Measurements from ENCODE around the gene MYH4. TPM values are rescaled to one million over a fixed set of nuclear protein-coding genes. Genes with fewer than 3 reads are reported as not detected.

Gene MYH4
- total RNA-seq, 1 experiment from 2014 or later = not detected

GRCh38 chr17:10457952-10458351, 11.4 kb downstream of the MYH4 start:
- Histone ChIP-seq H3K27me3 (ENCODE audit: insufficient read depth, low read length) (peaks cover 45% of the 10 kb centered on the region), H3K9me3 (ENCODE audit: control insufficient read depth in 1 of 2, insufficient read depth in 1 of 2, low read depth in 1 of 2, low read length in 2 of 2) (no peaks in the 10 kb centered on the region), H4K20me1 (ENCODE audit: insufficient read depth) (no peaks in the 10 kb centered on the region), H3K79me2 (ENCODE audit: insufficient read depth, low read length) (no peaks in the 10 kb centered on the region), H3K9ac (ENCODE audit: low read length) (no peak overlapping the region), H3K36me3 (ENCODE audit: control insufficient read depth in 1 of 2, insufficient read depth in 2 of 2, low read length in 2 of 2) (no peaks in the 10 kb centered on the region), H2AFZ (ENCODE audit: low read depth, low read length, poor library complexity, severe bottlenecking) (no peak overlapping the region), H3K27ac (ENCODE audit: low read depth, low read length) (no peak overlapping the region), H3K4me3 (replicated peaks in 1 of 2; ENCODE audit: low read depth in 1 of 2, low read length in 2 of 2) (no peak overlapping the region), H3K4me2 (ENCODE audit: low read length) (no peak overlapping the region), H3K9me2 (ENCODE audit: insufficient read depth) (no peaks in the 10 kb centered on the region), H3K4me1 (ENCODE audit: control insufficient read depth in 1 of 2, insufficient read depth in 2 of 2, low read length in 2 of 2) (no peaks in the 10 kb centered on the region)
- no TSS peak for BruUV-seq (replicated peaks)
- RAD21 ChIA-PET (ENCODE audit: low non-redundant PET in 1 of 2, low total read pairs in 2 of 2, uncharacterized antibody in 2 of 2, unreplicated experiment in 2 of 2) = no interaction called here
- intact Hi-C loops (cut with micrococcal nuclease) = loop anchor here (5.0 kb wide), 1 partner anchor 51 kb away; no protein-coding TSS in a partner anchor
- TF ChIP-seq EZH2phosphoT487 (IDR thresholded peaks at IDR 0.05; ENCODE audit: borderline replicate concordance) (no peak), POLR2A (IDR thresholded peaks at IDR 0.05; ENCODE audit: borderline replicate concordance, extremely low read depth, insufficient read depth, insufficient read length) (no peak), SP1 (IDR thresholded peaks at IDR 0.05; ENCODE audit: low read depth) (no peak), CEBPB (IDR thresholded peaks at IDR 0.05; ENCODE audit: low read depth) (no peak), MAX (IDR thresholded peaks at IDR 0.05) (no peak), SIN3A (IDR thresholded peaks at IDR 0.05; ENCODE audit: low read depth) (no peak), RAD21 (IDR thresholded peaks at IDR 0.05; ENCODE audit: low read depth) (no peak), EZH2 (IDR thresholded peaks at IDR 0.05) (no peak), REST (IDR thresholded peaks at IDR 0.05; ENCODE audit: low read depth) (no peak), POLR2AphosphoS5 (IDR thresholded peaks at IDR 0.05; ENCODE audit: low read depth, low read length) (no peak), CTCF (IDR thresholded peaks at IDR 0.05 in 2 of 3, conservative IDR thresholded peaks at IDR 0.05 in 1 of 3; ENCODE audit: borderline replicate concordance in 1 of 3, insufficient read depth in 1 of 3, low read depth in 2 of 3, low read length in 2 of 3) (no peak), ZFX (IDR thresholded peaks at IDR 0.05) (no peak), ATF3 (IDR thresholded peaks at IDR 0.05) (no peak), ZNF274 (IDR thresholded peaks at IDR 0.05; ENCODE audit: low read depth, low read length) (no peak), TCF7L2 (IDR thresholded peaks at IDR 0.05; ENCODE audit: borderline replicate concordance, extremely low read depth, insufficient read depth, insufficient read length) (no peak), FOSL1 (IDR thresholded peaks at IDR 0.05; ENCODE audit: low read depth) (no peak), ZBTB33 (IDR thresholded peaks at IDR 0.05; ENCODE audit: extremely low read depth, insufficient replicate concordance, low read length) (no peak), EGR1 (IDR thresholded peaks at IDR 0.05; ENCODE audit: low read depth) (no peak), SRF (IDR thresholded peaks at IDR 0.05; ENCODE audit: low read depth) (no peak), YY1 (IDR thresholded peaks at IDR 0.05; ENCODE audit: extremely low read depth, insufficient replicate concordance, low read depth, low read length) (no peak)
- CTCF ChIA-PET = no interaction called here
- no peak for DNase-seq (ENCODE audit: low read depth, low spot score)
- POLR2A ChIA-PET = no interaction called here
- no peak for ATAC-seq
